Endothelial cell of umbilical vein (primary cell): ENCODE data around the gene SOWAHB. TPM values are rescaled to one million over a fixed set of nuclear protein-coding genes. Genes with fewer than 3 reads are reported as not detected.

Source experiments
- BruUV-seq: library from RNA; stranded (reverse); fragments of 400-500 nt; replicated peaks from 2 replicates; lab custom pipeline; 2021; lab: Mats Ljungman, UMichigan
- CTCF ChIA-PET: fragments of 300-600, 350-600 bp; sonication (Branson Sonifier 250); formaldehyde crosslinking; loops from one replicate; lab custom pipeline; 2021; ENCODE audit warnings: antibody characterized with exemption, inconsistent platforms; lab: Charles Lee
- POLR2A ChIA-PET: fragments of 300-600, 350-600 bp; sonication (Branson Sonifier 250); formaldehyde crosslinking; loops from one replicate; lab custom pipeline; 2021; ENCODE audit warnings: antibody characterized with exemption, inconsistent platforms; lab: Charles Lee
- DNase-seq: peaks from one replicate; pipeline ENCODE4 v3.0.0-alpha.2; 2011; ENCODE audit warnings: low read depth, low spot score
- FAIRE-seq: peaks from 2 replicates; lab custom pipeline; 2011; peaks lifted over from hg19 to GRCh38; lab: Jason Lieb, UNC
- H2AFZ ChIP-seq: 2 replicates; pipeline ENCODE4 v1.6.0; 2012; ENCODE audit warnings: low read depth, low read length, control low read depth, inconsistent platforms
- H3K27ac ChIP-seq: 2 replicates; pipeline ENCODE4 v1.5.1; 2011; ENCODE audit warnings: low read depth, mild to moderate bottlenecking, control low read depth, low read length, moderate library complexity; ENCODE audit not compliant: insufficient read depth
- H3K27me3 ChIP-seq, 2 experiments: 2 replicates each; pipeline versions ENCODE4 v1.6.0 to v1.6.1; 2011; ENCODE audit warnings: low read length in 2 of 2, mixed read lengths in 1 of 2; ENCODE audit not compliant: control insufficient read depth in 2 of 2, insufficient read depth in 2 of 2
- H3K36me3 ChIP-seq, 2 experiments: 2 replicates in 1 of 2; 3 replicates in 1 of 2; pipeline ENCODE4 v1.5.1; 2011; ENCODE audit warnings: low read length in 2 of 2, mild to moderate bottlenecking in 1 of 2, moderate library complexity in 1 of 2; ENCODE audit not compliant: control insufficient read depth in 2 of 2, insufficient read depth in 2 of 2; ENCODE audit errors: extremely low read depth in 1 of 2
- H3K4me1 ChIP-seq: 3 replicates; pipeline ENCODE4 v1.5.1; 2011; ENCODE audit warnings: mild to moderate bottlenecking, low read length; ENCODE audit not compliant: control insufficient read depth, insufficient read depth; ENCODE audit errors: extremely low read depth
- H3K4me2 ChIP-seq: 2 replicates; pipeline ENCODE4 v1.6.1; 2011; ENCODE audit warnings: low read length, control low read depth, mixed read lengths; ENCODE audit not compliant: insufficient read depth
- H3K4me3 ChIP-seq, 3 experiments: fragments of 200-600 bp in 1 of 3; sonication (generic), shearing (Covaris generic) in 1 of 3; replicated peaks in 1 of 3; 2 replicates each; pipeline ENCODE4 v1.5.1; 2011 to 2016; ENCODE audit warnings: control low read depth in 3 of 3, low read length in 3 of 3, mild to moderate bottlenecking in 2 of 3, inconsistent platforms in 1 of 3, low read depth in 1 of 3, moderate library complexity in 1 of 3; ENCODE audit not compliant: insufficient read depth in 1 of 3
- H3K79me2 ChIP-seq: 2 replicates; pipeline ENCODE4 v1.6.0; 2012; ENCODE audit warnings: low read length, inconsistent platforms; ENCODE audit not compliant: control insufficient read depth, insufficient read depth
- H3K9ac ChIP-seq: replicated peaks from 2 replicates; pipeline ENCODE3; 2011; ENCODE audit warnings: low read length, control low read depth; ENCODE audit not compliant: insufficient read depth; ENCODE audit errors: extremely low read depth
- H3K9me1 ChIP-seq: replicated peaks from 3 replicates; pipeline ENCODE4 v1.6.0; 2011; ENCODE audit warnings: mild to moderate bottlenecking, low read length; ENCODE audit not compliant: control insufficient read depth, insufficient read depth; ENCODE audit errors: extremely low read depth
- H3K9me3 ChIP-seq: replicated peaks from 2 replicates; pipeline ENCODE4 v1.5.1; 2012; ENCODE audit warnings: low read length, inconsistent platforms; ENCODE audit not compliant: control insufficient read depth, insufficient read depth
- H4K20me1 ChIP-seq: replicated peaks from 2 replicates; pipeline ENCODE3; 2011; ENCODE audit warnings: mild to moderate bottlenecking, low read length; ENCODE audit not compliant: control insufficient read depth, insufficient read depth; ENCODE audit errors: extremely low read depth
- EZH2 ChIP-seq: IDR thresholded peaks from 2 replicates; pipeline ENCODE4 v1.6.1; 2012; ENCODE audit warnings: borderline replicate concordance, low read depth, mild to moderate bottlenecking, moderate library complexity, low read length, inconsistent platforms; ENCODE audit not compliant: severe bottlenecking
- FOS ChIP-seq: IDR thresholded peaks from 2 replicates; pipeline ENCODE4 v1.6.1; 2011; ENCODE audit warnings: mild to moderate bottlenecking, low read length, moderate library complexity, borderline replicate concordance; ENCODE audit not compliant: insufficient read depth
- GATA2 ChIP-seq: IDR thresholded peaks from 2 replicates; pipeline ENCODE4 v1.7.0; 2011; ENCODE audit warnings: low read depth, mild to moderate bottlenecking, moderate library complexity, mixed read lengths, low read length; ENCODE audit not compliant: insufficient read length, insufficient read depth
- JUN ChIP-seq: IDR thresholded peaks from 2 replicates; pipeline ENCODE4 v1.6.1; 2011; ENCODE audit warnings: borderline replicate concordance, low read depth; ENCODE audit not compliant: insufficient read length, insufficient read depth
- MYC ChIP-seq: IDR thresholded peaks from one replicate; pipeline ENCODE4 v1.6.1; 2011; ENCODE audit warnings: mild to moderate bottlenecking, low read depth, low read length
- POLR2A ChIP-seq: IDR thresholded peaks from 2 replicates; pipeline ENCODE4 v1.6.1; 2012; ENCODE audit warnings: low read depth, mild to moderate bottlenecking, control low read depth, low read length
- POLR2AphosphoS5 ChIP-seq: IDR thresholded peaks from 2 replicates; pipeline ENCODE4 v1.6.1; 2012; ENCODE audit warnings: low read depth, mild to moderate bottlenecking, control low read depth, low read length, moderate library complexity; ENCODE audit not compliant: insufficient read depth
- dilution Hi-C: fragments of 300-500 bp; cut with MboI; formaldehyde crosslinking; loops from one replicate; pipeline ENCODE4 v1.15.0; 2019; ENCODE audit warnings: low sequenced_read_pairs; ENCODE audit not compliant: extremely low pct_ligation_motif_present
- intact Hi-C: fragments of 100-400 bp; cut with micrococcal nuclease; formaldehyde crosslinking; loops from one replicate; pipeline ENCODE4 v1.10.0; 2022
- polyA plus RNA-seq, 4 experiments: library from polyadenylated mRNA; depleted of rRNA in 3 of 4; stranded (reverse) in 3 of 4; unstranded in 1 of 4; fragments of >200 nt; gene quantifications; 2 replicates each; pipeline versions ENCODE4 v1.2.1 to v1.2.3, GENCODE V29; 2011 to 2012; ENCODE audit warnings: missing spikeins in 1 of 4
- total RNA-seq: library from RNA; stranded (reverse); gene quantifications from 2 replicates; pipeline ENCODE4 v1.2.3, GENCODE V29; 2021
- TF ChIP-seq, protein P1 (sequence below), 2 donors: IDR thresholded peaks; 1 replicate in 1 of 2; 2 replicates in 1 of 2; pipeline ENCODE4 v1.5.1; 2011; ENCODE audit warnings: low read length in 2 of 2, mild to moderate bottlenecking in 2 of 2, moderate library complexity in 2 of 2, control low read depth in 1 of 2, inconsistent platforms in 1 of 2, low read depth in 1 of 2; ENCODE audit not compliant: insufficient read depth in 1 of 2; ENCODE audit errors: extremely low read depth in 1 of 2
- TF ChIP-seq, protein P2 (sequence below): IDR thresholded peaks from 2 replicates; pipeline ENCODE4 v1.6.1; 2011; ENCODE audit not compliant: insufficient read depth, insufficient read length

The SOWAHB gene
- total and polyA plus RNA-seq, 2 donors (not counting 3 experiments of a cell fraction or from before 2014, with no cell fraction given) = not detected

DNA sequence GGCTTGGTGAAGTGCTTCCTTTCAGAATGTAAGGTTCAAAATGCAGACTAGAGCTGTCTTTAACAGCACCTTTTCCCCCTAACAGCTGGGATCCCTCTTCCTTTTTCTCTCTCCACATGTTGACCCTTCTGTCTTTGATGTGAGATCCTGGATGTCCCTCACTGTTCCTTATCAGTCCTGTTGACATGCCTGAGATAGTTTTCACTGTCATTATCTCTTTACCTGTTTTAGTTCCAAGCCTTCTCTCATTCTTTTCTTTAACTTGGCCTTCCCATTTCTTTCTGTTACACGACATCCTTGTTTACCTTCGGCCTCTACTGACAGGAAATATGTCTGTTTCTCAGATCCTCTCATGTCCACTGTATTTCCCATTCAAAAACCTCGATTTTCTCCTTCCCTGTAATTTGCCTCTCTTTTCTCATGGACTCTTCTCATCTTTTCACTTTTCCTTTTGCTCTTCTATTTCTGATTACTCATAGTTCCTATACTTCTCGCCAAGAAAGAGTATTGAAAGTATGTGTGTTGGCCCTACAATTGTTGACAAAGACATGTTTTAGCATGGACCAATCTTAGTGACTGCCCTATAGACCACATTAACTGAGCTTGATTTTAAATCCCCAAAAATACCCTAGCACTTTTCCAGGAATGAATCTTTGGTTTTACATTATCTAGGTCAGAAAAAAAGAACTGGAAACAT is 1.2 kb upstream of the SOWAHB start:
- Histone ChIP-seq H3K4me1 (peaks cover 4% of the 10 kb centered on the region), H3K9me3 (no peaks in the 10 kb centered on the region), H3K9me1 (no peaks in the 10 kb centered on the region), H3K36me3 (no peaks in the 10 kb centered on the region), H3K27me3 (peaks cover 39 to 62% of the 10 kb centered on the region in 2 experiments), H2AFZ (no peak overlapping the region), H3K4me3 (no peak overlapping the region), H4K20me1 (no peaks in the 10 kb centered on the region), H3K79me2 (no peaks in the 10 kb centered on the region), H3K9ac (no peak overlapping the region), H3K4me2 (no peak overlapping the region), H3K27ac (no peak overlapping the region)
- DNase-seq (no peak), FAIRE-seq (no peak)
- ChIA-PET CTCF (no interaction called here), POLR2A (no interaction called here)
- dilution Hi-C loops = no loop called here
- intact Hi-C loops = loop anchor here (5.0 kb wide), 1 partner anchor 143 kb away; no protein-coding TSS in a partner anchor
- no peak for TF ChIP-seq MYC
- TF ChIP-seq GATA2 = no peak
- no peak for TF ChIP-seq EZH2
- TF ChIP-seq, protein P1, sequence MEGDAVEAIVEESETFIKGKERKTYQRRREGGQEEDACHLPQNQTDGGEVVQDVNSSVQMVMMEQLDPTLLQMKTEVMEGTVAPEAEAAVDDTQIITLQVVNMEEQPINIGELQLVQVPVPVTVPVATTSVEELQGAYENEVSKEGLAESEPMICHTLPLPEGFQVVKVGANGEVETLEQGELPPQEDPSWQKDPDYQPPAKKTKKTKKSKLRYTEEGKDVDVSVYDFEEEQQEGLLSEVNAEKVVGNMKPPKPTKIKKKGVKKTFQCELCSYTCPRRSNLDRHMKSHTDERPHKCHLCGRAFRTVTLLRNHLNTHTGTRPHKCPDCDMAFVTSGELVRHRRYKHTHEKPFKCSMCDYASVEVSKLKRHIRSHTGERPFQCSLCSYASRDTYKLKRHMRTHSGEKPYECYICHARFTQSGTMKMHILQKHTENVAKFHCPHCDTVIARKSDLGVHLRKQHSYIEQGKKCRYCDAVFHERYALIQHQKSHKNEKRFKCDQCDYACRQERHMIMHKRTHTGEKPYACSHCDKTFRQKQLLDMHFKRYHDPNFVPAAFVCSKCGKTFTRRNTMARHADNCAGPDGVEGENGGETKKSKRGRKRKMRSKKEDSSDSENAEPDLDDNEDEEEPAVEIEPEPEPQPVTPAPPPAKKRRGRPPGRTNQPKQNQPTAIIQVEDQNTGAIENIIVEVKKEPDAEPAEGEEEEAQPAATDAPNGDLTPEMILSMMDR (IDR thresholded peaks at IDR 0.05; ENCODE audit: extremely low read depth in 1 of 2, insufficient read depth in 1 of 2, low read depth in 1 of 2, low read length in 2 of 2) = no peak
- TF ChIP-seq JUN = no peak
- no peak for TF ChIP-seq FOS
- no peak for TF ChIP-seq POLR2AphosphoS5
- no peak for TF ChIP-seq POLR2A
- TF ChIP-seq, protein P2, sequence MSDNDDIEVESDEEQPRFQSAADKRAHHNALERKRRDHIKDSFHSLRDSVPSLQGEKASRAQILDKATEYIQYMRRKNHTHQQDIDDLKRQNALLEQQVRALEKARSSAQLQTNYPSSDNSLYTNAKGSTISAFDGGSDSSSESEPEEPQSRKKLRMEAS = no peak
- no TSS peak for BruUV-seq
